Transverse colon (tissue), 4 donors: ENCODE data around the gene APOBEC3C.

Experiments
- EP300 ChIP-seq: sonication (generic); formaldehyde crosslinking; IDR thresholded peaks from one replicate; pipeline ENCODE4 v1.6.1; 2017; ENCODE audit warnings: antibody characterized with exemption, low read depth
- POLR2A ChIP-seq: fragments of 450-650 bp; IDR thresholded peaks from one replicate; pipeline ENCODE4 v1.6.1; 2016; ENCODE audit warnings: antibody characterized with exemption, mild to moderate bottlenecking, moderate library complexity
- POLR2AphosphoS5 ChIP-seq, 3 donors: sonication (generic); formaldehyde crosslinking; IDR thresholded peaks; one replicate each; pipeline ENCODE4 v1.6.1; 2016; ENCODE audit warnings: antibody characterized with exemption in 3 of 3
- TF ChIP-seq, protein P1 (sequence below), 5 experiments: fragments of 200-600 bp in 3 of 5; fragments of 450-650 bp in 2 of 5; sonication (generic) in 3 of 5; IDR thresholded peaks; 1 replicate in 2 of 5; 2 replicates in 3 of 5; pipeline ENCODE4 v1.5.1; 2016 to 2017; ENCODE audit warnings: antibody characterized with exemption in 5 of 5, inconsistent platforms in 3 of 5, mild to moderate bottlenecking in 2 of 5, moderate library complexity in 1 of 5

DNA sequence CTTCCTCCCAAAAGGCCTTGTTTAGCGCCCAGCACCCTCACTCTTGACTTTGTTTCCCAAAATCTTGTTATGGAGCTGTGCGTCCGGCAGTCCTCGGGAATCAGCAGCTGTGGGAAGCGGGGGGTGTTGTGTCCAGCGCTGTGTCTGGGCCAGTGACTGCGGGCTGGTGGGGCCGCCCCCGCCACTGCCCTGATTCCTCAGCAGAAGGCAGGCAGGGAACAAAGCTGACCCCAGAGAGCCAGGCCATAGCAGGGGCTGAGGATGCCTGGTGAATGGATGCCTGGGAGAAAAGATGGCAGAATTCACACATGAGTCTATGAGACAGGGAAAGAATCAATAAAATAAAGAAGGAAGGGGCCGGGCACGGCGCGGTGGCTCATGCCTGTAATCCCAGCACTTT is 2.5 kb downstream of the APOBEC3C start:
- TF ChIP-seq, protein P1, sequence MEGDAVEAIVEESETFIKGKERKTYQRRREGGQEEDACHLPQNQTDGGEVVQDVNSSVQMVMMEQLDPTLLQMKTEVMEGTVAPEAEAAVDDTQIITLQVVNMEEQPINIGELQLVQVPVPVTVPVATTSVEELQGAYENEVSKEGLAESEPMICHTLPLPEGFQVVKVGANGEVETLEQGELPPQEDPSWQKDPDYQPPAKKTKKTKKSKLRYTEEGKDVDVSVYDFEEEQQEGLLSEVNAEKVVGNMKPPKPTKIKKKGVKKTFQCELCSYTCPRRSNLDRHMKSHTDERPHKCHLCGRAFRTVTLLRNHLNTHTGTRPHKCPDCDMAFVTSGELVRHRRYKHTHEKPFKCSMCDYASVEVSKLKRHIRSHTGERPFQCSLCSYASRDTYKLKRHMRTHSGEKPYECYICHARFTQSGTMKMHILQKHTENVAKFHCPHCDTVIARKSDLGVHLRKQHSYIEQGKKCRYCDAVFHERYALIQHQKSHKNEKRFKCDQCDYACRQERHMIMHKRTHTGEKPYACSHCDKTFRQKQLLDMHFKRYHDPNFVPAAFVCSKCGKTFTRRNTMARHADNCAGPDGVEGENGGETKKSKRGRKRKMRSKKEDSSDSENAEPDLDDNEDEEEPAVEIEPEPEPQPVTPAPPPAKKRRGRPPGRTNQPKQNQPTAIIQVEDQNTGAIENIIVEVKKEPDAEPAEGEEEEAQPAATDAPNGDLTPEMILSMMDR (IDR thresholded peaks at IDR 0.05), result no peak
- TF ChIP-seq POLR2AphosphoS5 (IDR thresholded peaks at IDR 0.05) (no peak), POLR2A (no peak), EP300 (no peak)
